ENCODE measurements around the gene GPR157. TPM values are rescaled to one million over a fixed set of nuclear protein-coding genes. Genes with fewer than 3 reads are reported as not detected.

GPR157 gene
- total RNA-seq, 2 donors from 2014 or later: 2.3 to 5.0 TPM

DNA sequence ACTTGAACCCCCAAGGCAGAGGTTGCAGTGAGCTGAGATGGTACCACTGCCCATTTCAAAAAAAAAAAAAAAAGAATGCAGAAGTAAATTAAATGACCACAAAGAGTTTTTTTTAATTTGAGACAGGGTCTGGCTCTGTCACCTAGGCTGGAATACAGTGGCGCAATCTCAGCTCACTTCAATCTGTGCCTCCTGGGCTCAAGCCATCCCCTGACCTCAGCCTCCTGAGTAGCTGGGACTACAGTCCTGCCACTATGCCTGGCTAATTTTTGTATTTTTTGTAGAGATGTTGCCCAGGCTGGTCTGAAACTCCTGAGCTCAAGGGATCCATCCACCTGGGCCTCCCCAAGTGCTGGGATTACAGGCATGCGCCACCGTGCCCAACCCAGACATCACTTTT, 20.2 kb upstream of the GPR157 start:
- H3K9me3 ChIP-seq (ENCODE audit: control insufficient read depth, low read length): no peaks in the 10 kb centered on the region
- H3K4me3 Mint-ChIP-seq: no peak overlapping the region
- DNase-seq: no peak
- no peak overlapping the region for H3K27ac ChIP-seq (ENCODE audit: low read depth, low read length)
- no peaks in the 10 kb centered on the region for H3K9me3 Mint-ChIP-seq
- no peaks in the 10 kb centered on the region for H3K27me3 Mint-ChIP-seq (ENCODE audit: insufficient read depth)
- no peaks in the 10 kb centered on the region for H3K36me3 ChIP-seq (ENCODE audit: control insufficient read depth, insufficient read depth, low read length)
- H3K9ac ChIP-seq (ENCODE audit: extremely low read depth, low read length, poor library complexity, severe bottlenecking): no peak overlapping the region
- TF ChIP-seq, protein P1, sequence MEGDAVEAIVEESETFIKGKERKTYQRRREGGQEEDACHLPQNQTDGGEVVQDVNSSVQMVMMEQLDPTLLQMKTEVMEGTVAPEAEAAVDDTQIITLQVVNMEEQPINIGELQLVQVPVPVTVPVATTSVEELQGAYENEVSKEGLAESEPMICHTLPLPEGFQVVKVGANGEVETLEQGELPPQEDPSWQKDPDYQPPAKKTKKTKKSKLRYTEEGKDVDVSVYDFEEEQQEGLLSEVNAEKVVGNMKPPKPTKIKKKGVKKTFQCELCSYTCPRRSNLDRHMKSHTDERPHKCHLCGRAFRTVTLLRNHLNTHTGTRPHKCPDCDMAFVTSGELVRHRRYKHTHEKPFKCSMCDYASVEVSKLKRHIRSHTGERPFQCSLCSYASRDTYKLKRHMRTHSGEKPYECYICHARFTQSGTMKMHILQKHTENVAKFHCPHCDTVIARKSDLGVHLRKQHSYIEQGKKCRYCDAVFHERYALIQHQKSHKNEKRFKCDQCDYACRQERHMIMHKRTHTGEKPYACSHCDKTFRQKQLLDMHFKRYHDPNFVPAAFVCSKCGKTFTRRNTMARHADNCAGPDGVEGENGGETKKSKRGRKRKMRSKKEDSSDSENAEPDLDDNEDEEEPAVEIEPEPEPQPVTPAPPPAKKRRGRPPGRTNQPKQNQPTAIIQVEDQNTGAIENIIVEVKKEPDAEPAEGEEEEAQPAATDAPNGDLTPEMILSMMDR (conservative IDR thresholded peaks at IDR 0.05): no peak
- WGBS, 2 experiments (ENCODE audit: insufficient coverage in 1 of 2, insufficient read length in 1 of 2): 95% methylated on average over 3 of the region's 3 CpGs; no CpG with 5 or more reads in 1 of the 2 experiments
- H3K36me3 Mint-ChIP-seq (ENCODE audit: low read depth): no peaks in the 10 kb centered on the region
- no peaks in the 10 kb centered on the region for H3K27me3 ChIP-seq (ENCODE audit: control insufficient read depth, insufficient read depth, low read length, poor library complexity, severe bottlenecking)
- H3K4me1 Mint-ChIP-seq: no peaks in the 10 kb centered on the region
- no peaks in the 10 kb centered on the region for H3K4me1 ChIP-seq (ENCODE audit: control insufficient read depth, insufficient read depth, low read length)
- H3K27ac Mint-ChIP-seq: no peak overlapping the region
- H3K4me3 ChIP-seq (ENCODE audit: low read length): no peak overlapping the region

DNA sequence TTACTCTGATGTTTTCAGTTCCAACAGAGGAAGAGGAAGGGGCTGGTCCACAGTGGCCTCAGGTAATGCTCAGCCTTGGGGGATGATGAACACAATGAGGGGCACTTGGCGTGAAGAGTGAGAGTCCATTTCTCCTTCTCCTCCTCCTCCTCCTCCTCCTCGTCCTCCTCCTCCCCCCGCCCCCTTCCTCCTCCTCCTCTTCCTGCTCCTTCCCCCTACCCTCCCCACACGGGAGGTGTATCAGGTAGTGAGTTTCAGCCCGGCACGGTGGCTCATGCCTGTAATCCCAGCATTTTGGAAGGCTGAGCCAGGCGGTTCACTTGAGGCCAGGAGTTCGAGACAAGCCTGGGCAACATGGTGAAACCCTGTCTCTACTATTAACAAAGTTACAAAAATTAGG, 17.3 kb upstream of the GPR157 start:
- Mint-ChIP-seq H3K9me3 (no peaks in the 10 kb centered on the region), H3K27ac (no peak overlapping the region), H3K4me3 (no peak overlapping the region), H3K27me3 (ENCODE audit: insufficient read depth) (no peaks in the 10 kb centered on the region), H3K4me1 (no peaks in the 10 kb centered on the region), H3K36me3 (ENCODE audit: low read depth) (no peaks in the 10 kb centered on the region)
- H3K4me3 ChIP-seq (ENCODE audit: low read length): no peak overlapping the region
- TF ChIP-seq, protein P1 (conservative IDR thresholded peaks at IDR 0.05): no peak
- no peak for DNase-seq
- H3K36me3 ChIP-seq (ENCODE audit: control insufficient read depth, insufficient read depth, low read length): no peaks in the 10 kb centered on the region
- H3K4me1 ChIP-seq (ENCODE audit: control insufficient read depth, insufficient read depth, low read length): no peaks in the 10 kb centered on the region
- whole genome bisulfite sequencing, 2 experiments (ENCODE audit: insufficient coverage in 1 of 2, insufficient read length in 1 of 2): 76 to 80% methylated on average over 2 to 8 of the region's 8 CpGs
- no peak overlapping the region for H3K27ac ChIP-seq (ENCODE audit: low read depth, low read length)
- no peak overlapping the region for H3K9ac ChIP-seq (ENCODE audit: extremely low read depth, low read length, poor library complexity, severe bottlenecking)
- H3K9me3 ChIP-seq (ENCODE audit: control insufficient read depth, low read length): no peaks in the 10 kb centered on the region
- no peaks in the 10 kb centered on the region for H3K27me3 ChIP-seq (ENCODE audit: control insufficient read depth, insufficient read depth, low read length, poor library complexity, severe bottlenecking)

DNA sequence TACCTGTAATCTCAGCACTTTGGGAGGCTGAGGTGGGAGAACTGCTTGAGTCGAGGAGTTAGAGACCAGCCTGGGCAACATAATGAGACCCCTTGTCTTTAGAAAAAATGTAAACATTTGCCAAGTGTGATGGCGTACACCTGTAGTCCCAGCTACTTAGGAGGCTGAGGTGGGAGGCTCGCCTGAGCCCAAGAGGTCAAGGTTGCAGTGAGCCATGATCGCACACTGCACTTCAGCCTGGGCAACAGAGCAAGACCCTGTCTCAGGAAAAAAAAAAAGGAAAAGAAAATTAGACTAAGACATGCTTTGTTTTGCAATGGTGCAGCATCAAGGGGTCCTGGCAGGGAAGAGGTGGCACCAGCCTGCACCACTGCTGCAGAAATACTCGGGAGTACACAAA, 16.8 kb upstream of the GPR157 start:
- Mint-ChIP-seq H3K27ac (no peak overlapping the region), H3K4me3 (no peak overlapping the region), H3K27me3 (ENCODE audit: insufficient read depth) (no peaks in the 10 kb centered on the region), H3K4me1 (no peaks in the 10 kb centered on the region), H3K9me3 (no peaks in the 10 kb centered on the region), H3K36me3 (ENCODE audit: low read depth) (no peaks in the 10 kb centered on the region)
- Histone ChIP-seq H3K9me3 (ENCODE audit: control insufficient read depth, low read length) (no peaks in the 10 kb centered on the region), H3K27ac (ENCODE audit: low read depth, low read length) (no peak overlapping the region), H3K4me3 (ENCODE audit: low read length) (no peak overlapping the region), H3K36me3 (ENCODE audit: control insufficient read depth, insufficient read depth, low read length) (no peaks in the 10 kb centered on the region), H3K4me1 (ENCODE audit: control insufficient read depth, insufficient read depth, low read length) (no peaks in the 10 kb centered on the region), H3K27me3 (ENCODE audit: control insufficient read depth, insufficient read depth, low read length, poor library complexity, severe bottlenecking) (no peaks in the 10 kb centered on the region), H3K9ac (ENCODE audit: extremely low read depth, low read length, poor library complexity, severe bottlenecking) (no peak overlapping the region)
- TF ChIP-seq, protein P1 (conservative IDR thresholded peaks at IDR 0.05): no peak
- WGBS, 2 experiments (ENCODE audit: insufficient coverage in 1 of 2, insufficient read length in 1 of 2): 91 to 98% methylated on average over 5 of the region's 5 CpGs
- no peak for DNase-seq
